PC-3 (cell line): ENCODE results near the gene GATAD2A.

ENCODE experiments used
- EZH2phosphoT487 ChIP-seq: fragments of 300-600 bp; sonication (generic); IDR thresholded peaks from 2 replicates; pipeline ENCODE4 v1.6.1; 2018; ENCODE audit warnings: mild to moderate bottlenecking, antibody characterized with exemption, low read length, borderline replicate concordance
- TF ChIP-seq, protein P1 (sequence below): fragments of 300-600 bp; sonication (generic); conservative IDR thresholded peaks from 2 replicates; pipeline ENCODE4 v1.5.1; 2017; ENCODE audit warnings: antibody characterized with exemption, low read depth, mild to moderate bottlenecking, low read length

DNA sequence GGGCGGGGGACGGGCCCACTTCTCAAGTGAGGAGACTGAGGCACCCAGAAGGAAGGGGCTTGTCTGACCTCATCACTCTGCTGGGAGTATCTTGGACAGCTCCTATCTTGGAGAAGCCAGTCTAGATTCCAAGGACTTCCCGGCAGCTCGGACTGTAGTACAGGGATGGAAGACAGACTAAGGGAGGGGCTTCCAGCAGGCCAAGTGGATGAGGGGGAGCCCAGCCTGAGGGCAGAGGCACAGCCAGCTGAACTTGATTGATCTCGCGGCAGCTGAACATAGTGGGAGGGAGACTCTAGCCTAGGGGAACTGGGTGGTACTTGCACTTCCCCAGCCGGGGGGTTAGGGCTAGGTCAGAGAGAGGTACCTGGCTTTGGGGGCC lies 133.3 kb downstream of the GATAD2A start:
- TF ChIP-seq, protein P1, sequence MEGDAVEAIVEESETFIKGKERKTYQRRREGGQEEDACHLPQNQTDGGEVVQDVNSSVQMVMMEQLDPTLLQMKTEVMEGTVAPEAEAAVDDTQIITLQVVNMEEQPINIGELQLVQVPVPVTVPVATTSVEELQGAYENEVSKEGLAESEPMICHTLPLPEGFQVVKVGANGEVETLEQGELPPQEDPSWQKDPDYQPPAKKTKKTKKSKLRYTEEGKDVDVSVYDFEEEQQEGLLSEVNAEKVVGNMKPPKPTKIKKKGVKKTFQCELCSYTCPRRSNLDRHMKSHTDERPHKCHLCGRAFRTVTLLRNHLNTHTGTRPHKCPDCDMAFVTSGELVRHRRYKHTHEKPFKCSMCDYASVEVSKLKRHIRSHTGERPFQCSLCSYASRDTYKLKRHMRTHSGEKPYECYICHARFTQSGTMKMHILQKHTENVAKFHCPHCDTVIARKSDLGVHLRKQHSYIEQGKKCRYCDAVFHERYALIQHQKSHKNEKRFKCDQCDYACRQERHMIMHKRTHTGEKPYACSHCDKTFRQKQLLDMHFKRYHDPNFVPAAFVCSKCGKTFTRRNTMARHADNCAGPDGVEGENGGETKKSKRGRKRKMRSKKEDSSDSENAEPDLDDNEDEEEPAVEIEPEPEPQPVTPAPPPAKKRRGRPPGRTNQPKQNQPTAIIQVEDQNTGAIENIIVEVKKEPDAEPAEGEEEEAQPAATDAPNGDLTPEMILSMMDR = no peak
- TF ChIP-seq EZH2phosphoT487 = no peak
